Activated naive CD8-positive, alpha-beta T cell treated with anti-CD3 and anti-CD28 coated beads, Interleukin-2, amount 10 ng/mL, durations not matched to agents 7 days and 5 days (primary cell): ENCODE results near the gene DLG1. TPM values are rescaled to one million over a fixed set of nuclear protein-coding genes. Genes with fewer than 3 reads are reported as not detected.

ENCODE experiments used
- ATAC-seq: fragments of 150-1000 bp; cut with Tn5 transposase; one replicate; pipeline ENCODE4 v1.10.0; 2021; ENCODE audit warnings: low read depth, moderate library complexity
- POLR2A ChIA-PET: fragments of 350-600 bp; sonication (Branson Sonifier 250); formaldehyde crosslinking; loops from one replicate; lab custom pipeline; 2021; ENCODE audit warnings: antibody characterized with exemption; lab: Charles Lee
- DNase-seq: peaks from one replicate; pipeline ENCODE4 v3.0.0; 2021
- H3K27ac Mint-ChIP-seq: one replicate; pipeline ENCODE4 v1.8.0; 2022; ENCODE audit warnings: mild to moderate bottlenecking, mixed read lengths
- H3K27me3 Mint-ChIP-seq: one replicate; pipeline ENCODE4 v1.8.0; 2022; ENCODE audit warnings: mild to moderate bottlenecking, moderate library complexity, mixed read lengths
- H3K36me3 Mint-ChIP-seq: one replicate; pipeline ENCODE4 v1.8.0; 2021; ENCODE audit warnings: mild to moderate bottlenecking, mixed read lengths
- H3K4me1 Mint-ChIP-seq: one replicate; pipeline ENCODE4 v1.8.0; 2021; ENCODE audit warnings: mixed read lengths
- H3K4me3 Mint-ChIP-seq: one replicate; pipeline ENCODE4 v1.8.0; 2022; ENCODE audit warnings: mild to moderate bottlenecking, moderate library complexity, mixed read lengths
- H3K9me3 Mint-ChIP-seq: one replicate; pipeline ENCODE4 v1.8.0; 2021; ENCODE audit warnings: mixed read lengths
- total RNA-seq, 2 experiments: library from RNA; stranded (reverse); gene quantifications; one replicate each; pipeline ENCODE4 v1.2.3, GENCODE V29; 2021

Gene DLG1
- total RNA-seq, 2 experiments from 2014 or later = 83.4 to 86.5 TPM

DNA sequence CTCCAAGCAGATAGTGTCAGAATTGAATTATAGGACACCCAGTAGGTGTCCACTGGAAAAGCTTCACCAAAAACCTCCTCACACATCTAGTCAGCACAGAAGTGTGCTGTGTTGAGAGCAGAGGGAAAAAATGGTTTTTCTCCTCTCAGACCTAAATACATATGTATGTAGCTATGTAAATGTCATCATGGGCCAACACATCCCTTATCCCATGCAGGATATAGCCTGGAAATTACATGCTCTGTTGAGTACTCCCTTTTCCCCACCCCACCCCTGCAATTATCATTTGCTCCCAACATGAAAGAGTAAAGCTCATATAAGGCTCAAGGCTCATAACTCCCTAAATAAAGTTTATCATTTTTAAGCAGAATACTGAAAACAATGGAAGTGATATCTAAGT is 35.7 kb downstream of the DLG1 start:
- peaks cover 4% of the 10 kb centered on the region for H3K36me3 Mint-ChIP-seq
- DNase-seq (no peak), ATAC-seq (no peak)
- H3K27ac Mint-ChIP-seq = no peak overlapping the region
- H3K4me3 Mint-ChIP-seq = no peak overlapping the region
- no peaks in the 10 kb centered on the region for H3K27me3 Mint-ChIP-seq
- POLR2A ChIA-PET = no interaction called here
- no peaks in the 10 kb centered on the region for H3K9me3 Mint-ChIP-seq
- H3K4me1 Mint-ChIP-seq = peaks cover 11% of the 10 kb centered on the region

GRCh38 chr3:197261164-197261509 is 37.3 kb downstream of the DLG1 start:
- Mint-ChIP-seq H3K27ac (no peak overlapping the region), H3K36me3 (peaks cover 4% of the 10 kb centered on the region), H3K4me3 (no peak overlapping the region), H3K9me3 (no peaks in the 10 kb centered on the region), H3K4me1 (peaks cover 11% of the 10 kb centered on the region), H3K27me3 (no peaks in the 10 kb centered on the region)
- no peak for DNase-seq
- ATAC-seq = no peak
- POLR2A ChIA-PET = no interaction called here

DNA sequence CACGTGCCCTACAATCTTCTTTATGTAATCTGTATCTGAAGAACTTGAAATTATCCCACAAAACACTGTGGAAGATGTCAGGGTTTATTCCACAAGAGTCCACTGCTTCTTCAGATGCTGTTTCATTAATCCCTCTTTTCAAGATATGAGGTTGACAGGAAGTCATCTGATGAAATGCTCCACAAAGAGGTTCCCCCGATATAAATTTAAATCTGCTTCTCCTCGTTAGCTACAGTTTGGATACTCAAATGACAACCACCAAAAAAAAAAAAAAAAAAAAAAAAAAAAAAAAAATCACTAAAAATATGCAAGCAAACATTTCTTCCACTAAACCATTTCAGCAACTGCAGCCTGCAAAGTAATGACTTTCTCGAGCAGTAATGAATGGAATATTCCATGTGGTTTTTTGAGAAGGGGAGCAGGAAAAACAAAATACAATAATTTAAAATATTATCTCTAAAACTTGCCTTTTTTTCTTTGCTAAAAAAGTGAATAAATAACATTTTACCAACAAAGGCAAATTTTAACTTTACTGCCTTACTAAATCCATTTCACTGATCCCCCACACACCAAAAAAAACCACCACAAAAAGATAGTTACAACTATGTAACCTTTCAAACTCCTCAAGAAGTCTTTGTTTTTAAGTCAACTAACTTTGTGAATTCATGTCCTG is 37.8 kb downstream of the DLG1 start:
- H3K36me3 Mint-ChIP-seq = peaks cover 2% of the 10 kb centered on the region
- POLR2A ChIA-PET = interaction anchor here (0.6 to 0.7 kb wide), 2 partner anchors 39 to 52 kb away, joined by 3 to 4 read pairs; no protein-coding TSS in a partner anchor
- no peak overlapping the region for H3K27ac Mint-ChIP-seq
- peaks cover 11% of the 10 kb centered on the region for H3K4me1 Mint-ChIP-seq
- H3K4me3 Mint-ChIP-seq = no peak overlapping the region
- no peaks in the 10 kb centered on the region for H3K9me3 Mint-ChIP-seq
- DNase-seq = no peak
- ATAC-seq = no peak
- no peaks in the 10 kb centered on the region for H3K27me3 Mint-ChIP-seq

DNA sequence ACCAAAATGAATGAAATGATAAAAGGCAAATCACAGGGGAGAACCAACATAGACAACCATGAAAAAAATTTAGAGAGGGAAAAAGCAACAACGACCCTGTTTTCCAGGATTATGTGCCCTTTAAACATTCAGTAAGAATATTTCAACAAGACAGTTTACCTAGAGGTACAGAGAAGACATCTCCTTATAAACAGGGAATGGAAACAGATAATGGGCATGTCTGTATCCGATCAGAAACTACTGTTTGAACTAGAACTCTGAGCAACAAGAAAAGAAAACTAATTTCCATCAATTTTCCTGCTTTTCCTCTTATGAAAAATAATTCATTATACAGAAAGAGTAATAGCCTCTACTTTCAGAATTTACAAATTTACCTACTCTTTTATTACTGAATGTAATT is 39.3 kb downstream of the DLG1 start:
- no peaks in the 10 kb centered on the region for H3K9me3 Mint-ChIP-seq
- ATAC-seq (no peak), DNase-seq (no peak)
- H3K27me3 Mint-ChIP-seq = no peaks in the 10 kb centered on the region
- peaks cover 2% of the 10 kb centered on the region for H3K36me3 Mint-ChIP-seq
- peaks cover 13% of the 10 kb centered on the region for H3K4me1 Mint-ChIP-seq
- no peak overlapping the region for H3K27ac Mint-ChIP-seq
- H3K4me3 Mint-ChIP-seq = no peak overlapping the region
- POLR2A ChIA-PET = no interaction called here

GRCh38 chr3:197258168-197258755 is 40.1 kb downstream of the DLG1 start:
- Mint-ChIP-seq H3K4me3 (no peak overlapping the region), H3K27ac (no peak overlapping the region), H3K4me1 (peaks cover 20% of the 10 kb centered on the region), H3K9me3 (no peaks in the 10 kb centered on the region), H3K36me3 (peaks cover 2% of the 10 kb centered on the region), H3K27me3 (no peaks in the 10 kb centered on the region)
- no peak for DNase-seq
- no peak for ATAC-seq
- POLR2A ChIA-PET = no interaction called here

DNA sequence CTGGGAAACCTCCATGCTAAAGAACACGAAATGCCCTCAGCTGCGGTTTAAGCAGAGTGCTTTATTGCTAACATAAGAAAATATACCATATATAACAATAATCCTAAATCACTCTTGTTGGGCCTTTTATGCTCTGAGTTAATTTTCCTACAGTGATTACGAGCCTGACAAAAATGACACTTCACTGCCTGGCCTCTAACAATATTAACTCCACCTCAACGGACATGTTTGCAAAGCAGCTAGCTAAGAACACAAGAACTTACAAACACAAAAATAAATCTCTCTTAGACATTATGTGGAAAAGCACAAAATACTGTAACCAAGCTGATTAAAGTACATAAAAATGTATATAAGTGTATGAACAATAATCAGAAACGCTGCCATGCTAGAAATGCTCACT is 40.7 kb downstream of the DLG1 start:
- Mint-ChIP-seq H3K4me3 (no peak overlapping the region), H3K4me1 (peaks cover 23% of the 10 kb centered on the region), H3K27ac (no peak overlapping the region), H3K27me3 (no peaks in the 10 kb centered on the region), H3K36me3 (peaks cover 8% of the 10 kb centered on the region), H3K9me3 (no peaks in the 10 kb centered on the region)
- no peak for ATAC-seq
- POLR2A ChIA-PET = no interaction called here
- no peak for DNase-seq

DNA sequence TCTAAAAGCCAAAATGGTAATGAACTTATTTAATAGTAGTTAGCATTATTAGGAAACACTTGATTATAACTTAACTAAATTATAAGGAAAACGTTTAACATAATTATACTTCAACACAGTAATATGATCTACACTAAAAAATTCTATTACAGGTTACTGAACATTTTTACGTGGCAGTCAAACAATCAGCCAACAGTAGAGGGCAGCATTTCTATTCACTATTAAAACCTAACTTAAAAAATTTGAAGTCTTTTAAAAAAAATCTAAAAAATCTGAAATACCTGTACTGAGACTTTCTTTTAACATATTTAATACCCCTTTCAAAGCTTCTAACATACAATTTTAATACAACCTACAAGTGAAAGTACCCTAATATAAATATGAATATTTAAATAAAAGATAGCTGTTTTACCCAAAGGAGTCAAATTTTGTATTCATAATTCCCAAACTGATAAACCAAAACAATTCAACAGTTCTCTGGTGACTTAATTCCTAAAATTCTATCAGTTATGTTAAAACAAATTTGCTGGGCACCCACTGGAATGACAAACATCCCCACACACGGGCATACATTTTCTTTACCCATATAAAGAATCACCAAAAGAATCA is 41.5 kb downstream of the DLG1 start:
- peaks cover 23% of the 10 kb centered on the region for H3K4me1 Mint-ChIP-seq
- no peak overlapping the region for H3K4me3 Mint-ChIP-seq
- DNase-seq (no peak), ATAC-seq (no peak)
- H3K27me3 Mint-ChIP-seq = no peaks in the 10 kb centered on the region
- no peak overlapping the region for H3K27ac Mint-ChIP-seq
- POLR2A ChIA-PET = interaction anchor here (0.8 kb wide), 1 partner anchor 41 kb away, joined by 4 read pairs; the partner anchor contains the start of gene DLG1
- H3K36me3 Mint-ChIP-seq = peaks cover 13% of the 10 kb centered on the region
- H3K9me3 Mint-ChIP-seq = no peaks in the 10 kb centered on the region

GRCh38 chr3:197256104-197256503 is 42.3 kb downstream of the DLG1 start:
- DNase-seq = no peak
- Mint-ChIP-seq H3K4me3 (no peak overlapping the region), H3K4me1 (peaks cover 30% of the 10 kb centered on the region), H3K36me3 (peaks cover 22% of the 10 kb centered on the region), H3K9me3 (no peaks in the 10 kb centered on the region), H3K27ac (no peak overlapping the region), H3K27me3 (no peaks in the 10 kb centered on the region)
- ATAC-seq = no peak
- POLR2A ChIA-PET = interaction anchor here (0.8 kb wide), 1 partner anchor 42 kb away, joined by 4 read pairs; the partner anchor contains the start of gene DLG1

- POLR2A ChIA-PET = no interaction called here
- DNase-seq (no peak), ATAC-seq (peak; percentile 66)
- Mint-ChIP-seq H3K4me3 (no peak overlapping the region), H3K27ac (no peak overlapping the region), H3K36me3 (peaks cover 43% of the 10 kb centered on the region), H3K4me1 (peaks cover 24% of the 10 kb centered on the region), H3K9me3 (peaks cover 14% of the 10 kb centered on the region), H3K27me3 (no peaks in the 10 kb centered on the region)
Observed at GRCh38 chr3:197253238-197253947, 45.0 kb downstream of the DLG1 start.

DNA sequence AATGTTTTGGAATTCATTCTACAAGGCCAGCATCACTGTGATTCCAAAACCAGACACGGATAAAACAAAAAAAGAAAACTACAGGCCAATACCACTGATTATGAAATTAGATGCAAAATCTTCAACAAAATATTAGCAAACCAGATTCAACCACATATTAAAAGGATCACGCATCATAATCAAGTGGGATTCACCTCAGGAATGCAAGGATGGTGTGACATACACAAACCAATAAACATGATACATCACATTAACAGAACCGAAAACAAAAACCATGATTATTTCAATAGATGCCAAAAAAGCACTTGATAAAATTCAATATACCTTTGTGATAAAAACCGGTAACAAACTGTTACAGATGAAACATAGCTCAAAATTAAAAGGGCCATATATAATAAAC is 48.9 kb downstream of the DLG1 start:
- no peak for ATAC-seq
- no peak overlapping the region for H3K4me3 Mint-ChIP-seq
- H3K27me3 Mint-ChIP-seq = no peaks in the 10 kb centered on the region
- peaks cover 25% of the 10 kb centered on the region for H3K4me1 Mint-ChIP-seq
- H3K9me3 Mint-ChIP-seq = peaks cover 32% of the 10 kb centered on the region
- POLR2A ChIA-PET = no interaction called here
- H3K27ac Mint-ChIP-seq = no peak overlapping the region
- peaks cover 75% of the 10 kb centered on the region for H3K36me3 Mint-ChIP-seq
- DNase-seq = no peak

GRCh38 chr3:197248341-197248740 is 50.1 kb downstream of the DLG1 start:
- H3K27me3 Mint-ChIP-seq = no peaks in the 10 kb centered on the region
- ATAC-seq = no peak

GRCh38 chr3:197244751-197245150 is 53.7 kb downstream of the DLG1 start:
- POLR2A ChIA-PET = no interaction called here
- Mint-ChIP-seq H3K36me3 (peaks cover 87% of the 10 kb centered on the region), H3K27me3 (no peaks in the 10 kb centered on the region), H3K4me3 (no peak overlapping the region), H3K9me3 (peaks cover 56% of the 10 kb centered on the region), H3K4me1 (peaks cover 6% of the 10 kb centered on the region), H3K27ac (no peak overlapping the region)
- ATAC-seq = no peak
- no peak for DNase-seq

More at GRCh38 chr3:197248341-197248740, 50.1 kb downstream of the DLG1 start:
- Mint-ChIP-seq H3K4me3 (no peak overlapping the region), H3K4me1 (peaks cover 15% of the 10 kb centered on the region), H3K9me3 (peaks cover 40% of the 10 kb centered on the region), H3K36me3 (peaks cover 87% of the 10 kb centered on the region), H3K27ac (no peak overlapping the region)
- POLR2A ChIA-PET = no interaction called here
- DNase-seq = no peak

- no peak overlapping the region for H3K4me3 Mint-ChIP-seq
- peaks cover 81% of the 10 kb centered on the region for H3K36me3 Mint-ChIP-seq
- H3K27me3 Mint-ChIP-seq = no peaks in the 10 kb centered on the region
- no peak for DNase-seq
- POLR2A ChIA-PET = no interaction called here
- H3K27ac Mint-ChIP-seq = no peak overlapping the region
- H3K4me1 Mint-ChIP-seq = peaks cover 6% of the 10 kb centered on the region
- no peak for ATAC-seq
- peaks cover 41% of the 10 kb centered on the region for H3K9me3 Mint-ChIP-seq
Observed at GRCh38 chr3:197242784-197243432, 55.5 kb downstream of the DLG1 start.
